Loucy (cell line): Measurements from ENCODE around the gene MAGEB10.

Experiments used
- H2AFZ ChIP-seq: fragments of 200-600 bp; sonication (generic); 2 replicates; pipeline ENCODE4 v1.6.0; 2016; ENCODE audit warnings: antibody characterized with exemption, mild to moderate bottlenecking, low read length, moderate library complexity
- H3F3A ChIP-seq: fragments of 200-600 bp; 2 replicates; pipeline ENCODE4 v1.6.0; 2016; ENCODE audit warnings: antibody characterized with exemption, low read depth, mild to moderate bottlenecking
- H3K27me3 ChIP-seq: fragments of 200-600 bp; sonication (generic); 2 replicates; pipeline ENCODE4 v1.6.1; 2014; ENCODE audit warnings: low read length, mild to moderate bottlenecking; ENCODE audit not compliant: insufficient read depth, poor library complexity, severe bottlenecking
- H3K36me3 ChIP-seq: fragments of 200-600 bp; sonication (generic); 2 replicates; pipeline ENCODE4 v1.6.1; 2016; ENCODE audit warnings: low read length; ENCODE audit not compliant: insufficient read depth
- H3K4me1 ChIP-seq: fragments of 200-600 bp; sonication (generic); 2 replicates; pipeline ENCODE4 v1.5.1; 2014; ENCODE audit warnings: low read length, mild to moderate bottlenecking; ENCODE audit not compliant: insufficient read depth, poor library complexity, severe bottlenecking
- H3K4me2 ChIP-seq: fragments of 200-600 bp; sonication (generic); 2 replicates; pipeline ENCODE4 v1.6.0; 2014; ENCODE audit warnings: antibody characterized with exemption, low read length, low read depth, mild to moderate bottlenecking; ENCODE audit not compliant: poor library complexity, severe bottlenecking
- H3K4me3 ChIP-seq: fragments of 200-600 bp; sonication (generic); 2 replicates; pipeline ENCODE4 v1.5.1; 2014; ENCODE audit warnings: low read length, mild to moderate bottlenecking, mixed read lengths; ENCODE audit not compliant: poor library complexity, severe bottlenecking
- H3K79me2 ChIP-seq: fragments of 200-600 bp; sonication (generic); 2 replicates; pipeline ENCODE4 v1.6.1; 2014; ENCODE audit warnings: low read length; ENCODE audit not compliant: insufficient read depth
- H3K9ac ChIP-seq: fragments of 200-600 bp; sonication (generic); 2 replicates; pipeline ENCODE4 v1.6.0; 2014; ENCODE audit warnings: mild to moderate bottlenecking, low read depth, low read length, moderate library complexity; ENCODE audit not compliant: poor library complexity, severe bottlenecking
- H3K9me2 ChIP-seq: fragments of 200-600 bp; sonication (generic); replicated peaks from 2 replicates; pipeline ENCODE4 v1.6.1; 2016; ENCODE audit warnings: low read depth, low read length, mixed read lengths
- H3K9me3 ChIP-seq: fragments of 200-600 bp; sonication (generic); 2 replicates; pipeline ENCODE4 v1.6.1; 2014; ENCODE audit warnings: mild to moderate bottlenecking, antibody characterized with exemption, low read length, low read depth; ENCODE audit not compliant: insufficient read depth
- H4K20me1 ChIP-seq: fragments of 200-600 bp; sonication (generic); 2 replicates; pipeline ENCODE4 v1.6.0; 2014; ENCODE audit warnings: antibody characterized with exemption, low read length, mild to moderate bottlenecking; ENCODE audit not compliant: insufficient read depth, poor library complexity, severe bottlenecking
- EZH2phosphoT487 ChIP-seq: fragments of 200-600 bp; IDR thresholded peaks from 2 replicates; pipeline ENCODE4 v1.6.1; 2018; ENCODE audit warnings: antibody characterized with exemption, mild to moderate bottlenecking, moderate library complexity, borderline replicate concordance
- TF ChIP-seq, protein P1 (sequence below): fragments of 200-600 bp; sonication (generic); conservative IDR thresholded peaks from 2 replicates; pipeline ENCODE4 v1.5.1; 2014; ENCODE audit warnings: mild to moderate bottlenecking, antibody characterized with exemption, low read length

MAGEB10 gene, protein sequence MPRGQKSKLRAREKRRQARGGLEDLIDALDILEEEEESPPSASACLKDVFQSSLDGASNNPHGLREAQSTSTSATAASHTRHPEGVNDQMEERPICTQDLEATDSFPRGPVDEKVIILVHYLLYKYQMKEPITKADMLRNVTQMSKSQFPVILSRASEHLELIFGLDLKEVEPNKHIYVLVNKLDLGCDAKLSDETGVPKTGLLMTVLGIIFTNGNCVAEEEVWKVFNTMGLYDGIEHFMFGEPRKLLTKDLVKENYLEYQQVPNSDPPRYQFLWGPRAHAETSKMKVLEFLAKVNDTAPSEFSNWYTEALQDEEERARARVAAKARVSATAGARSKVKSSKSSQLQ

DNA sequence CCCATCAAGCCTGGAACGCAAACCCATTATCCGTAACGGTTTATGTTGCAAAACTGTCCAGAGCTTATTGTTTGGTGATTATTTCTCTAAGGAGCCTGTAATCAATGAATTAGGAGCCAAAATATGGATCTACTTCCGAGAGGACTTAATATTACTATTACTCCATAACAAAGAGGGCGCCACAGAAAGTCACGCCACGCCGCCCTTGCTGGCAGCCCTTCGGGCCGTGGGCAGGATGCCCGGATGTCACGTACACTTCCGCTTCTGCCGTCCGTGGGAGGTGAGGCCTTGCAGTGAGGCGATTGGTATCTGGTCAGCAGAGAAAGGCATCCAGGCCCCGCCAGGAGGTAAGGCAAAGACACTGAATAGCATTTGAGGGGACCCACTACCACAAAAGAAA lies at the start of gene MAGEB10:
Gene MAGEB10 (plus strand): TSS at position 301 of the 400 bp plus-strand sequence. CDS start 13,317 bp downstream, outside the sequence.
- no peak within 1 kb of the TSS for H3K4me3 ChIP-seq
- no peaks in the 10 kb centered on the region for H4K20me1 ChIP-seq
- TF ChIP-seq, protein P1, sequence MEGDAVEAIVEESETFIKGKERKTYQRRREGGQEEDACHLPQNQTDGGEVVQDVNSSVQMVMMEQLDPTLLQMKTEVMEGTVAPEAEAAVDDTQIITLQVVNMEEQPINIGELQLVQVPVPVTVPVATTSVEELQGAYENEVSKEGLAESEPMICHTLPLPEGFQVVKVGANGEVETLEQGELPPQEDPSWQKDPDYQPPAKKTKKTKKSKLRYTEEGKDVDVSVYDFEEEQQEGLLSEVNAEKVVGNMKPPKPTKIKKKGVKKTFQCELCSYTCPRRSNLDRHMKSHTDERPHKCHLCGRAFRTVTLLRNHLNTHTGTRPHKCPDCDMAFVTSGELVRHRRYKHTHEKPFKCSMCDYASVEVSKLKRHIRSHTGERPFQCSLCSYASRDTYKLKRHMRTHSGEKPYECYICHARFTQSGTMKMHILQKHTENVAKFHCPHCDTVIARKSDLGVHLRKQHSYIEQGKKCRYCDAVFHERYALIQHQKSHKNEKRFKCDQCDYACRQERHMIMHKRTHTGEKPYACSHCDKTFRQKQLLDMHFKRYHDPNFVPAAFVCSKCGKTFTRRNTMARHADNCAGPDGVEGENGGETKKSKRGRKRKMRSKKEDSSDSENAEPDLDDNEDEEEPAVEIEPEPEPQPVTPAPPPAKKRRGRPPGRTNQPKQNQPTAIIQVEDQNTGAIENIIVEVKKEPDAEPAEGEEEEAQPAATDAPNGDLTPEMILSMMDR = no peak
- no peak for TF ChIP-seq EZH2phosphoT487
- H3K27me3 ChIP-seq = no peaks in the 10 kb centered on the region
- H3K36me3 ChIP-seq = no peaks in the 10 kb centered on the region
- H3F3A ChIP-seq = no peaks in the 10 kb centered on the region
- no peaks in the 10 kb centered on the region for H3K9me2 ChIP-seq
- no peak within 1 kb of the TSS for H3K9ac ChIP-seq
- H3K4me1 ChIP-seq = no peaks in the 10 kb centered on the region
- H3K4me2 ChIP-seq = no peak within 1 kb of the TSS
- no peaks in the 10 kb centered on the region for H3K79me2 ChIP-seq
- no peak within 1 kb of the TSS for H2AFZ ChIP-seq
- H3K9me3 ChIP-seq = no peaks in the 10 kb centered on the region

DNA sequence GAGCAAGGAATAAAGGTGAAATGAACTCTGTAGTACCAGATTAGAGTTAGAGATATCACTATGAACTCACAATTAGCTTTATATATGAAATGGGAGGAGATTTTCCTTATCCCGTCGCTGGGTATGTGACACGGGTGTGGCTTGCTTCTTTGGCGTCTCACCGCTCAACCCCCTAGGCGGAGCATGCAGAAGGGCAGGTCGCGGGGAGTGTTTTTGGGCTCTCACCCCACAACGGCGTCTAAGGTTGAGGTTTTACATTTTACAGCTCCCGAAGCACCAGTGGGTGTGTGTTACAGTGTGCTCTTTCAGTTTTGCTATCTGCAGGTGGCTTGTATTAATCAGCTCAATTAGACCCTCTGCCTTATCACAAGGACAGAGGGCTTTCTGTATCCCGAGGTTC lies 42.1 kb upstream of the MAGEB10 start:
- no peaks in the 10 kb centered on the region for H3K4me1 ChIP-seq
- no peak overlapping the region for H2AFZ ChIP-seq
- no peaks in the 10 kb centered on the region for H3K9me2 ChIP-seq
- no peaks in the 10 kb centered on the region for H3K27me3 ChIP-seq
- H3K9ac ChIP-seq = no peak overlapping the region
- H3K9me3 ChIP-seq = no peaks in the 10 kb centered on the region
- no peaks in the 10 kb centered on the region for H3K79me2 ChIP-seq
- H4K20me1 ChIP-seq = no peaks in the 10 kb centered on the region
- no peaks in the 10 kb centered on the region for H3F3A ChIP-seq
- TF ChIP-seq EZH2phosphoT487 = no peak
- TF ChIP-seq, protein P1 = no peak
- no peaks in the 10 kb centered on the region for H3K36me3 ChIP-seq
- no peak overlapping the region for H3K4me3 ChIP-seq
- H3K4me2 ChIP-seq = no peak overlapping the region

DNA sequence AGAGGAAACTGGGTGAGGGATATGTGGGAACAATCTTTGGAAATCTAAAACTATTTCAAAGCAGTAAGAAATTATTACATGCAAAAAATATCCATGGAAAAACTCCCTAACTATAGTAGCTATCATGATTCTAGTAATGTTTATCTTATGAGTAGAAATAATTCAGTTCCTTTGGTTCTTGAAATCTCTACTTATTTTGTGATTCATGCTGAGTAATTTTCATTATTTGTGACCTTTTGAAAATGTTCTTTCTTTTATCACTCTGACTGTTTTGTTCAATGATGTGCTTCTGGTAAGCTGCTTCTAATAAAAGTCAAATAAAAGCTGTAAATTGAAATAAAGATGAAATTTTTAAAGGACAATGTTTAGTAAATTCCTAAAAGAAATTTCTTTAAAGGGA lies 40.4 kb upstream of the MAGEB10 start:
- Histone ChIP-seq H3K9me2 (no peaks in the 10 kb centered on the region), H3F3A (no peaks in the 10 kb centered on the region), H3K79me2 (no peaks in the 10 kb centered on the region), H3K4me2 (no peak overlapping the region), H3K36me3 (no peaks in the 10 kb centered on the region), H3K9ac (no peak overlapping the region), H3K4me1 (no peaks in the 10 kb centered on the region), H3K27me3 (no peaks in the 10 kb centered on the region), H3K4me3 (no peak overlapping the region), H4K20me1 (no peaks in the 10 kb centered on the region), H2AFZ (no peak overlapping the region), H3K9me3 (no peaks in the 10 kb centered on the region)
- no peak for TF ChIP-seq EZH2phosphoT487
- TF ChIP-seq, protein P1 = no peak
